GM12801 (cell line): ENCODE data around the gene HIPK3.

ENCODE experiments used
- CTCF ChIP-seq: IDR thresholded peaks from one replicate; pipeline ENCODE4 v1.5.1; 2011; ENCODE audit warnings: control low read depth; ENCODE audit not compliant: insufficient read length; ENCODE audit errors: extremely low read depth

The HIPK3 gene

GRCh38 chr11:33280411-33280810 is 23.2 kb downstream of the HIPK3 start:
- no peak for TF ChIP-seq CTCF

- TF ChIP-seq CTCF: no peak
These were observed 24.6 kb downstream of the HIPK3 start for GRCh38 chr11:33281758-33282157.

- TF ChIP-seq CTCF: no peak
These were observed 27.6 kb downstream of the HIPK3 start for GRCh38 chr11:33284818-33285217.

GRCh38 chr11:33290319-33290718 is 33.1 kb downstream of the HIPK3 start:
- TF ChIP-seq CTCF: no peak

GRCh38 chr11:33291004-33291777 is 34.0 kb downstream of the HIPK3 start:
- TF ChIP-seq CTCF: no peak

GRCh38 chr11:33292311-33292710 is 35.1 kb downstream of the HIPK3 start:
- TF ChIP-seq CTCF: no peak

GRCh38 chr11:33294224-33294623 is 37.0 kb downstream of the HIPK3 start:
- TF ChIP-seq CTCF: no peak
